ENCODE results near the gene PPIL4. TPM values are rescaled to one million over a fixed set of nuclear protein-coding genes. Genes with fewer than 3 reads are reported as not detected.

PPIL4 gene
- total RNA-seq, result 43.5 and 49.1 TPM in 2 replicates

GRCh38 chr6:149545754-149546471, at the start of gene PPIL4:
PPIL4 (minus strand) TSS chr6:149546043; CDS start chr6:149546005, 38 bp downstream.

GRCh38 chr6:149565527-149566409, 19.9 kb upstream of the PPIL4 start, which contains the start of gene GINM1:
GINM1 (plus strand) TSS chr6:149566375; CDS start chr6:149566415, 40 bp downstream.

GRCh38 chr6:149484733-149485700, 60.8 kb downstream of the PPIL4 start, which contains the start of gene ZC3H12D:
ZC3H12D (minus strand) TSS chr6:149485014; CDS start chr6:149474543, 10,471 bp downstream.

Small RNAs within 50 kb of the gene (small RNA-seq; reads per million reads assigned to genes)
- gene RF00410 (not detected), gene RNU7-3P (0.42 reads per million)

Other genes with a start within 250 kb of the PPIL4 start
- 43.8 and 49.7 TPM in 2 replicates for gene TAB2, start 228.3 kb downstream of the PPIL4 start, total RNA-seq
- gene SUMO4, start 145.8 kb downstream of the PPIL4 start, total RNA-seq, result 5.5 TPM in 2 replicates
- 0.14 TPM in 1 of 2 replicates, not detected in the other for gene ZC3H12D, start 61.0 kb downstream of the PPIL4 start, total RNA-seq
- gene GINM1, start 20.3 kb upstream of the PPIL4 start, total RNA-seq, result 55.4 and 59.3 TPM in 2 replicates
- gene KATNA1, start 102.7 kb upstream of the PPIL4 start, total RNA-seq, result 29.5 and 30.6 TPM in 2 replicates
- gene LATS1, start 172.1 kb upstream of the PPIL4 start, total RNA-seq, result 34.8 and 35.3 TPM in 2 replicates
- gene NUP43, start 200.5 kb upstream of the PPIL4 start, total RNA-seq, result 54.3 and 68.4 TPM in 2 replicates
- 179 and 190 TPM in 2 replicates for gene PCMT1, start 203.7 kb upstream of the PPIL4 start, total RNA-seq